ENCODE results near the gene LRRC18.

Gene LRRC18

DNA sequence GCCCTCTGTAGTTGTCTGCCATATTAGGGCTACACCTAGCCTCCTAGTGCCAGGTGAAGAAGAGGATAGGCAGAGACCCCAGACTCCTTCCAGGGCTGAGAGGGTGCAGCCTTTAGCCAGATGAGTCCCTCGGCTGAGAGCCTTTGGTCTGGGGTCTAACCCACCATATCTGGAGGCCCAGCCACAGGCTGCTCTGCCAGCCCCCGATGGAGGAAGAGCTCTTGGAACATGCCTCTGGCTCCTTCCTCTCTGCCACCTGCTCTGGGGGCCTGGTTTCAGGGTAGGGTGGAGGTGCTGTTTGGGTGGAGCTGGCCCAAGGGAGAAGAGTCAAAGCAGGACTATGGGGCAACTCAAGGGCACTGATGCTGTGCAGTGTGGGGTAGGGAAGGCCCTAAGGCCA, 1.4 kb downstream of the LRRC18 start:
- H3K4me1 ChIP-seq (ENCODE audit: control insufficient read depth, low read length), result no peaks in the 10 kb centered on the region
- peaks cover 7% of the 10 kb centered on the region for H3K36me3 ChIP-seq (ENCODE audit: control insufficient read depth, low read length)
- H3K9me2 ChIP-seq (replicated peaks; ENCODE audit: control insufficient read depth, low read length), result no peaks in the 10 kb centered on the region
- no peaks in the 10 kb centered on the region for H3K79me2 ChIP-seq (ENCODE audit: control insufficient read depth, low read length)
- no peak overlapping the region for H3K4me3 ChIP-seq (ENCODE audit: low read length)
- no peaks in the 10 kb centered on the region for H4K20me1 ChIP-seq (ENCODE audit: control insufficient read depth, insufficient read depth, low read depth, low read length)
- no peak overlapping the region for H3K4me2 ChIP-seq (ENCODE audit: low read length)
- no peaks in the 10 kb centered on the region for H3K27me3 ChIP-seq (ENCODE audit: control insufficient read depth, low read length)
- H3F3A ChIP-seq (ENCODE audit: control insufficient read depth, insufficient read depth), result no peaks in the 10 kb centered on the region
- TF ChIP-seq EZH2phosphoT487 (IDR thresholded peaks at IDR 0.05; ENCODE audit: borderline replicate concordance, low read length) (no peak), CTCF (IDR thresholded peaks at IDR 0.05; ENCODE audit: low read depth, low read length, poor library complexity, severe bottlenecking) (no peak)
- no peak overlapping the region for H3K27ac ChIP-seq (ENCODE audit: low read depth, low read length)
- H3K9me3 ChIP-seq (ENCODE audit: control insufficient read depth, insufficient read depth, low read length), result no peaks in the 10 kb centered on the region

- TF ChIP-seq CTCF (IDR thresholded peaks at IDR 0.05; ENCODE audit: low read depth, low read length, poor library complexity, severe bottlenecking), result no peak
- TF ChIP-seq EZH2phosphoT487 (IDR thresholded peaks at IDR 0.05; ENCODE audit: borderline replicate concordance, low read length), result no peak
- H3K4me3 ChIP-seq (ENCODE audit: low read length), result no peak overlapping the region
- no peak overlapping the region for H3K4me2 ChIP-seq (ENCODE audit: low read length)
- H3K27ac ChIP-seq (ENCODE audit: low read depth, low read length), result no peak overlapping the region
- H4K20me1 ChIP-seq (ENCODE audit: control insufficient read depth, insufficient read depth, low read depth, low read length), result no peaks in the 10 kb centered on the region
- H3F3A ChIP-seq (ENCODE audit: control insufficient read depth, insufficient read depth), result no peaks in the 10 kb centered on the region
- peaks cover 2% of the 10 kb centered on the region for H3K36me3 ChIP-seq (ENCODE audit: control insufficient read depth, low read length)
- H3K27me3 ChIP-seq (ENCODE audit: control insufficient read depth, low read length), result no peaks in the 10 kb centered on the region
- H3K9me2 ChIP-seq (replicated peaks; ENCODE audit: control insufficient read depth, low read length), result no peaks in the 10 kb centered on the region
- no peaks in the 10 kb centered on the region for H3K4me1 ChIP-seq (ENCODE audit: control insufficient read depth, low read length)
- no peaks in the 10 kb centered on the region for H3K9me3 ChIP-seq (ENCODE audit: control insufficient read depth, insufficient read depth, low read length)
- H3K79me2 ChIP-seq (ENCODE audit: control insufficient read depth, low read length), result no peaks in the 10 kb centered on the region
These were observed 1.8 kb downstream of the LRRC18 start for GRCh38 chr10:48937796-48938195.

GRCh38 chr10:48935577-48935976, 4.1 kb downstream of the LRRC18 start:
- no peaks in the 10 kb centered on the region for H3K27me3 ChIP-seq (ENCODE audit: control insufficient read depth, low read length)
- no peak for TF ChIP-seq EZH2phosphoT487 (IDR thresholded peaks at IDR 0.05; ENCODE audit: borderline replicate concordance, low read length)
- no peak for TF ChIP-seq CTCF (IDR thresholded peaks at IDR 0.05; ENCODE audit: low read depth, low read length, poor library complexity, severe bottlenecking)
- no peak overlapping the region for H3K27ac ChIP-seq (ENCODE audit: low read depth, low read length)
- H4K20me1 ChIP-seq (ENCODE audit: control insufficient read depth, insufficient read depth, low read depth, low read length), result no peaks in the 10 kb centered on the region
- no peaks in the 10 kb centered on the region for H3K9me2 ChIP-seq (replicated peaks; ENCODE audit: control insufficient read depth, low read length)
- no peak overlapping the region for H3K4me2 ChIP-seq (ENCODE audit: low read length)
- H3F3A ChIP-seq (ENCODE audit: control insufficient read depth, insufficient read depth), result no peaks in the 10 kb centered on the region
- no peaks in the 10 kb centered on the region for H3K4me1 ChIP-seq (ENCODE audit: control insufficient read depth, low read length)
- H3K79me2 ChIP-seq (ENCODE audit: control insufficient read depth, low read length), result no peaks in the 10 kb centered on the region
- no peak overlapping the region for H3K4me3 ChIP-seq (ENCODE audit: low read length)
- H3K9me3 ChIP-seq (ENCODE audit: control insufficient read depth, insufficient read depth, low read length), result no peaks in the 10 kb centered on the region
- no peaks in the 10 kb centered on the region for H3K36me3 ChIP-seq (ENCODE audit: control insufficient read depth, low read length)

All from DOHH2 (cell line).